Natural killer cell (primary cell): ENCODE results near the gene LRCH3. TPM values are rescaled to one million over a fixed set of nuclear protein-coding genes. Genes with fewer than 3 reads are reported as not detected.

Source experiments
- ATAC-seq, 3 donors: fragments of 150-1000 bp in 2 of 3; fragments of 200-7000 bp in 1 of 3; cut with Tn5 transposase; 1 replicate in 1 of 3; 2 replicates in 2 of 3; pipeline ENCODE4 v1.10.0; 2021; ENCODE audit warnings: mild to moderate bottlenecking in 2 of 3, moderate library complexity in 2 of 3
- DNase-seq, 2 donors: peaks; one replicate each; pipeline versions ENCODE4 v3.0.0 to v3.0.0-alpha.2; 2013 to 2021; ENCODE audit warnings: mixed read lengths in 1 of 2
- H3K27ac ChIP-seq: one replicate; pipeline ENCODE4 v1.5.1; 2013; ENCODE audit warnings: mild to moderate bottlenecking, low read length
- H3K27me3 ChIP-seq: one replicate; pipeline ENCODE4 v1.6.1; 2013; ENCODE audit warnings: low read length; ENCODE audit not compliant: control insufficient read depth, insufficient read depth
- H3K36me3 ChIP-seq: one replicate; pipeline ENCODE4 v1.6.1; 2013; ENCODE audit warnings: low read length; ENCODE audit not compliant: control insufficient read depth, insufficient read depth
- H3K4me1 ChIP-seq: one replicate; pipeline ENCODE4 v1.6.1; 2013; ENCODE audit warnings: low read length; ENCODE audit not compliant: control insufficient read depth, insufficient read depth
- H3K4me3 ChIP-seq: one replicate; pipeline ENCODE4 v1.5.1; 2013; ENCODE audit warnings: low read length
- H3K9me3 ChIP-seq: one replicate; pipeline ENCODE4 v1.6.1; 2013; ENCODE audit warnings: low read length; ENCODE audit not compliant: control insufficient read depth, insufficient read depth
- H3K27ac Mint-ChIP-seq, 2 donors: one replicate each; pipeline ENCODE4 v1.8.0; 2022; ENCODE audit warnings: mild to moderate bottlenecking in 2 of 2, mixed read lengths in 2 of 2, moderate library complexity in 1 of 2
- H3K27me3 Mint-ChIP-seq, 2 donors: one replicate each; pipeline ENCODE4 v1.8.0; 2022; ENCODE audit warnings: low read depth in 2 of 2, mixed read lengths in 2 of 2
- H3K36me3 Mint-ChIP-seq: one replicate; pipeline ENCODE4 v1.8.0; 2022; ENCODE audit warnings: mixed read lengths
- H3K4me1 Mint-ChIP-seq, 2 donors: one replicate each; pipeline ENCODE4 v1.8.0; 2022; ENCODE audit warnings: mixed read lengths in 2 of 2
- H3K4me3 Mint-ChIP-seq: one replicate; pipeline ENCODE4 v1.8.0; 2022; ENCODE audit warnings: mild to moderate bottlenecking, moderate library complexity, mixed read lengths
- H3K9me3 Mint-ChIP-seq, 2 donors: one replicate each; pipeline ENCODE4 v1.8.0; 2022; ENCODE audit warnings: mixed read lengths in 2 of 2
- CTCF ChIP-seq: fragments of 200-600 bp; IDR thresholded peaks from one replicate; pipeline ENCODE4 v1.8.0; 2022; ENCODE audit warnings: antibody characterized with exemption
- WGBS: methylation state at CpG from one replicate; pipeline ENCODE4 v1.1.7; 2013; ENCODE audit warnings: missing lambda C conversion rate; ENCODE audit not compliant: insufficient coverage; 5-methylcytosine and 5-hydroxymethylcytosine counted together
- intact Hi-C: fragments of 100-400 bp; cut with micrococcal nuclease; formaldehyde crosslinking; loops from one replicate; pipeline ENCODE4 v1.14.2; 2022
- total RNA-seq, 4 donors: library from RNA; stranded (reverse); fragments of 120-200 nt in 1 of 4; gene quantifications; one replicate each; pipeline versions ENCODE4 v1.2.3 to v1.2.4, GENCODE V29; 2013 to 2022

The LRCH3 gene
- total RNA-seq, 3 donors from 2014 or later (not counting 1 experiment from before 2014, with no cell fraction given), result 68.1 to 90.5 (median 90.3) TPM

- ATAC-seq, result no peak
- H3K36me3 Mint-ChIP-seq, result no peaks in the 10 kb centered on the region
- H3K4me1 Mint-ChIP-seq, result peaks cover 0 to 1% of the 10 kb centered on the region in 2 donors
- no peak for TF ChIP-seq CTCF
- no peaks in the 10 kb centered on the region for H3K27me3 ChIP-seq
- intact Hi-C loops, result no loop called here
- peaks cover 13% of the 10 kb centered on the region for H3K36me3 ChIP-seq
- H3K4me1 ChIP-seq, result no peaks in the 10 kb centered on the region
- H3K9me3 Mint-ChIP-seq, result no peaks in the 10 kb centered on the region
- no peaks in the 10 kb centered on the region for H3K9me3 ChIP-seq
- H3K27ac ChIP-seq, result no peak overlapping the region
- H3K27ac Mint-ChIP-seq, result no peak overlapping the region
- DNase-seq, result no peak
- H3K4me3 ChIP-seq, result no peak overlapping the region
- no peaks in the 10 kb centered on the region for H3K27me3 Mint-ChIP-seq
- 100% methylated on average over 1 of the region's 1 CpG for WGBS
- H3K4me3 Mint-ChIP-seq, result no peak overlapping the region
These were observed 97.5 kb downstream of the LRCH3 start for GRCh38 chr3:197888511-197888910.

GRCh38 chr3:197889204-197889930 lies 98.3 kb downstream of the LRCH3 start:
- H3K27ac Mint-ChIP-seq, result no peak overlapping the region
- no peak for DNase-seq
- Histone ChIP-seq H3K36me3 (peaks cover 9% of the 10 kb centered on the region), H3K27ac (no peak overlapping the region), H3K4me3 (no peak overlapping the region), H3K9me3 (no peaks in the 10 kb centered on the region), H3K27me3 (no peaks in the 10 kb centered on the region), H3K4me1 (no peaks in the 10 kb centered on the region)
- no peak overlapping the region for H3K4me3 Mint-ChIP-seq
- no peaks in the 10 kb centered on the region for H3K4me1 Mint-ChIP-seq
- no peaks in the 10 kb centered on the region for H3K27me3 Mint-ChIP-seq
- no peaks in the 10 kb centered on the region for H3K36me3 Mint-ChIP-seq
- TF ChIP-seq CTCF, result no peak
- ATAC-seq, result no peak
- WGBS, result 98% methylated on average over 9 of the region's 9 CpGs
- no peaks in the 10 kb centered on the region for H3K9me3 Mint-ChIP-seq
- intact Hi-C loops, result no loop called here

- TF ChIP-seq CTCF, result no peak
- Mint-ChIP-seq H3K27ac (no peak overlapping the region), H3K27me3 (no peaks in the 10 kb centered on the region), H3K36me3 (no peaks in the 10 kb centered on the region), H3K4me3 (no peak overlapping the region), H3K9me3 (no peaks in the 10 kb centered on the region), H3K4me1 (no peaks in the 10 kb centered on the region)
- H3K4me3 ChIP-seq, result no peak overlapping the region
- H3K9me3 ChIP-seq, result no peaks in the 10 kb centered on the region
- H3K27me3 ChIP-seq, result no peaks in the 10 kb centered on the region
- intact Hi-C loops, result no loop called here
- H3K27ac ChIP-seq, result no peak overlapping the region
- H3K36me3 ChIP-seq, result peaks cover 2% of the 10 kb centered on the region
- no peak for DNase-seq
- H3K4me1 ChIP-seq, result no peaks in the 10 kb centered on the region
- 93% methylated on average over 4 of the region's 4 CpGs for WGBS
- ATAC-seq, result no peak
These were observed 99.6 kb downstream of the LRCH3 start for GRCh38 chr3:197890693-197891092.

GRCh38 chr3:197892162-197892561 lies 101.1 kb downstream of the LRCH3 start:
- H3K9me3 ChIP-seq, result no peaks in the 10 kb centered on the region
- no peaks in the 10 kb centered on the region for H3K9me3 Mint-ChIP-seq
- no peak for ATAC-seq
- intact Hi-C loops, result no loop called here
- H3K27ac ChIP-seq, result no peak overlapping the region
- H3K4me1 ChIP-seq, result no peaks in the 10 kb centered on the region
- H3K27ac Mint-ChIP-seq, result no peak overlapping the region
- H3K4me1 Mint-ChIP-seq, result no peaks in the 10 kb centered on the region
- no peaks in the 10 kb centered on the region for H3K36me3 Mint-ChIP-seq
- H3K27me3 ChIP-seq, result no peaks in the 10 kb centered on the region
- TF ChIP-seq CTCF, result no peak
- H3K4me3 Mint-ChIP-seq, result no peak overlapping the region
- H3K27me3 Mint-ChIP-seq, result no peaks in the 10 kb centered on the region
- H3K4me3 ChIP-seq, result no peak overlapping the region
- no peak for DNase-seq
- H3K36me3 ChIP-seq, result peaks cover 2% of the 10 kb centered on the region
- 97% methylated on average over 5 of the region's 5 CpGs for WGBS
